ENCODE results near the gene CCDC92B.
"Not testable (repeated sequence)": the region's sequence is repeated elsewhere in the genome, so short reads cannot be mapped to it uniquely, and the experiment has no call there.

Gene CCDC92B

GRCh38 chr17:2749058-2749783 is at the start of gene CCDC92B:
CCDC92B (minus strand) TSS chr17:2749652; CDS start chr17:2735145, 14,507 bp downstream.
- no peak for DNase-seq (ENCODE audit: low spot score)

- no peak for DNase-seq (ENCODE audit: low spot score)
These were observed 49.2 kb upstream of the CCDC92B start for GRCh38 chr17:2798678-2799077.

- DNase-seq (ENCODE audit: low spot score) = no peak
These were observed 48.7 kb upstream of the CCDC92B start for GRCh38 chr17:2798188-2798587.

GRCh38 chr17:2797637-2798036 is 48.2 kb upstream of the CCDC92B start:
- DNase-seq (ENCODE audit: low spot score) = no peak

GRCh38 chr17:2797226-2797625 is 47.8 kb upstream of the CCDC92B start:
- DNase-seq (ENCODE audit: low spot score) = no peak

- DNase-seq (ENCODE audit: low spot score) = no peak
These were observed 47.0 kb upstream of the CCDC92B start, which contains the start of gene RAP1GAP2 for GRCh38 chr17:2796164-2797125. RAP1GAP2 (plus strand) TSS chr17:2796438; CDS start chr17:2796528, 90 bp downstream.

- no peak for DNase-seq (ENCODE audit: low spot score)
These were observed 46.1 kb upstream of the CCDC92B start for GRCh38 chr17:2795441-2796163.

- no peak for DNase-seq (ENCODE audit: low spot score)
These were observed 44.8 kb upstream of the CCDC92B start for GRCh38 chr17:2794111-2794803.

GRCh38 chr17:2792366-2793169 is 43.1 kb upstream of the CCDC92B start:
- DNase-seq (ENCODE audit: low spot score) = no peak

- DNase-seq (ENCODE audit: low spot score) = no peak
These were observed 40.2 kb upstream of the CCDC92B start for GRCh38 chr17:2789700-2790099.

- peak; percentile 86 for DNase-seq (ENCODE audit: low spot score)
These were observed 36.9 kb upstream of the CCDC92B start for GRCh38 chr17:2786176-2786881.

GRCh38 chr17:2785376-2785775 is 35.9 kb upstream of the CCDC92B start:
- DNase-seq (ENCODE audit: low spot score) = not testable (repeated sequence)

GRCh38 chr17:2784864-2785263 is 35.4 kb upstream of the CCDC92B start:
- no peak for DNase-seq (ENCODE audit: low spot score)

- DNase-seq (ENCODE audit: low spot score) = no peak
These were observed 34.0 kb upstream of the CCDC92B start for GRCh38 chr17:2783310-2784030.

- no peak for DNase-seq (ENCODE audit: low spot score)
These were observed 32.6 kb upstream of the CCDC92B start for GRCh38 chr17:2782055-2782454.

- DNase-seq (ENCODE audit: low spot score) = not testable (repeated sequence)
These were observed 32.1 kb upstream of the CCDC92B start for GRCh38 chr17:2781598-2781997.

- DNase-seq (ENCODE audit: low spot score) = no peak
These were observed 31.5 kb upstream of the CCDC92B start for GRCh38 chr17:2780931-2781454.

- no peak for DNase-seq (ENCODE audit: low spot score)
These were observed 30.8 kb upstream of the CCDC92B start for GRCh38 chr17:2780256-2780655.

GRCh38 chr17:2779545-2779944 is 30.1 kb upstream of the CCDC92B start:
- DNase-seq (ENCODE audit: low spot score) = no peak

Data from AG08396 (cell line).